ENCODE measurements around the gene AATF. TPM values are rescaled to one million over a fixed set of nuclear protein-coding genes. Genes with fewer than 3 reads are reported as not detected.

The AATF gene
- total and polyA plus RNA-seq, 2 of the 8 experiments (the other 6 are each of a cell fraction or from before 2014, with no cell fraction given), result 20.1 to 62.8 TPM

DNA sequence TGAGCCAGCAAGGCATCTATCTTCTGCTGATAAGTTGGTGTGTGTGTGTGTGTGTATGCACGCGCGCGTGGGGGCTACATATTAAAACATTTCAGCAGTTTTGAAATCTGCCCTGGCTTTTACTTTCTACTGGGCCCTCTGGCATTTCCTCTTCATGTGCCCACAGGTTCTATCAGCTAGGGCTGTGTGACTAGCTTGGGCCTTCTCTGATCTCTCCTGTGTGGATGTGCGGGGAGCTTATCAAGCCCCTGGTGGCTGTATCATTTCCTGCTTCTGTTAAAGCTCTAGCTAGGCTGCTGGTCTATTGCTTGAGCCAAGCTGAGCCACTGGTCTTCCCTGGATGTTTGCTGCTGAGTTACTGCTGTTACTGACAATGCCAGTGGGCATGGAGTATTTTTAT lies 132.5 kb downstream of the AATF start (continued):
- TF ChIP-seq CREB1 (IDR thresholded peaks at IDR 0.05) (no peak), EP300 (IDR thresholded peaks at IDR 0.05; ENCODE audit: borderline replicate concordance in 1 of 2, low read depth in 2 of 2, low read length in 2 of 2) (no peak), BCL11A (IDR thresholded peaks at IDR 0.05; ENCODE audit: low read depth in 2 of 2, low read length in 2 of 2) (no peak), CBX5 (IDR thresholded peaks at IDR 0.05; ENCODE audit: low read depth, low read length) (no peak), RXRA (IDR thresholded peaks at IDR 0.05; ENCODE audit: insufficient read depth, low read depth, low read length) (no peak), EZH2 (IDR thresholded peaks at IDR 0.05; ENCODE audit: low read depth, low read length, severe bottlenecking) (no peak), SRF (IDR thresholded peaks at IDR 0.05; ENCODE audit: low read depth, low read length) (no peak)

Data from H1 (cell line).